Neutrophil (primary cell): ENCODE measurements around the gene NPHP4.

ENCODE experiments used
- H3K27ac ChIP-seq: fragments of 200-600 bp; sonication (generic); 2 replicates; pipeline ENCODE4 v1.5.1; 2016; ENCODE audit warnings: mild to moderate bottlenecking, moderate library complexity
- H3K27me3 ChIP-seq: fragments of 200-600 bp; sonication (generic); 2 replicates; pipeline ENCODE4 v1.6.0; 2016; ENCODE audit warnings: mild to moderate bottlenecking
- H3K36me3 ChIP-seq: fragments of 200-600 bp; sonication (generic); 2 replicates; pipeline ENCODE4 v1.5.1; 2017
- H3K4me1 ChIP-seq, 2 experiments: fragments of 200-600 bp in 1 of 2; sonication (generic) in 1 of 2; 1 replicate in 1 of 2; 2 replicates in 1 of 2; pipeline versions ENCODE4 v1.5.1 to v1.6.1; 2013 to 2016; ENCODE audit warnings: low read depth in 1 of 2, low read length in 1 of 2, mild to moderate bottlenecking in 1 of 2, moderate library complexity in 1 of 2; ENCODE audit not compliant: control insufficient read depth in 1 of 2, insufficient read depth in 1 of 2
- H3K4me3 ChIP-seq, 2 experiments: fragments of 200-600 bp in 1 of 2; sonication (generic) in 1 of 2; 1 replicate in 1 of 2; 2 replicates in 1 of 2; pipeline ENCODE4 v1.5.1; 2013 to 2016; ENCODE audit warnings: low read depth in 1 of 2, low read length in 1 of 2, mild to moderate bottlenecking in 1 of 2, moderate library complexity in 1 of 2
- H3K9me3 ChIP-seq: fragments of 200-600 bp; sonication (generic); 2 replicates; pipeline ENCODE4 v1.5.1; 2016
- TF ChIP-seq, protein P1 (sequence below): fragments of 200-600 bp; sonication (generic); IDR thresholded peaks from 2 replicates; pipeline ENCODE4 v1.5.1; 2016; ENCODE audit warnings: antibody characterized with exemption

Gene NPHP4

DNA sequence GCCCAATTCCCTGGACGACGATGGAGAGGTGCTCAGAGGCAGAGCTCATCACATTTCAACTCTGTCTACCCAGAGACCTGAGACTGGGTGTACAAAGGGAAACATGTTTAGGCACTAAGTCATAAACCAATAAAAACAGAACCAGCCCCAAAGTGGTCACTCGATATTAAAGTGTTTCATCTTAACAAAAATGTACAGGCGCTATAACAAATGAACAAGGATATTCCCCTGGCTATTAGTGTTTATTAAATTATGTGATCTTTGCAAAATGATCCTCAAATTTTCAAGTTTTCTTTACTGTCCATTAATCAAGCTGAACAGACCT, 43.6 kb downstream of the NPHP4 start:
- Histone ChIP-seq H3K4me1 (no peaks in the 10 kb centered on the region), H3K27me3 (no peaks in the 10 kb centered on the region), H3K27ac (no peak overlapping the region), H3K4me3 (no peak overlapping the region), H3K36me3 (peaks cover 19% of the 10 kb centered on the region), H3K9me3 (no peaks in the 10 kb centered on the region)
- TF ChIP-seq, protein P1, sequence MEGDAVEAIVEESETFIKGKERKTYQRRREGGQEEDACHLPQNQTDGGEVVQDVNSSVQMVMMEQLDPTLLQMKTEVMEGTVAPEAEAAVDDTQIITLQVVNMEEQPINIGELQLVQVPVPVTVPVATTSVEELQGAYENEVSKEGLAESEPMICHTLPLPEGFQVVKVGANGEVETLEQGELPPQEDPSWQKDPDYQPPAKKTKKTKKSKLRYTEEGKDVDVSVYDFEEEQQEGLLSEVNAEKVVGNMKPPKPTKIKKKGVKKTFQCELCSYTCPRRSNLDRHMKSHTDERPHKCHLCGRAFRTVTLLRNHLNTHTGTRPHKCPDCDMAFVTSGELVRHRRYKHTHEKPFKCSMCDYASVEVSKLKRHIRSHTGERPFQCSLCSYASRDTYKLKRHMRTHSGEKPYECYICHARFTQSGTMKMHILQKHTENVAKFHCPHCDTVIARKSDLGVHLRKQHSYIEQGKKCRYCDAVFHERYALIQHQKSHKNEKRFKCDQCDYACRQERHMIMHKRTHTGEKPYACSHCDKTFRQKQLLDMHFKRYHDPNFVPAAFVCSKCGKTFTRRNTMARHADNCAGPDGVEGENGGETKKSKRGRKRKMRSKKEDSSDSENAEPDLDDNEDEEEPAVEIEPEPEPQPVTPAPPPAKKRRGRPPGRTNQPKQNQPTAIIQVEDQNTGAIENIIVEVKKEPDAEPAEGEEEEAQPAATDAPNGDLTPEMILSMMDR: no peak

DNA sequence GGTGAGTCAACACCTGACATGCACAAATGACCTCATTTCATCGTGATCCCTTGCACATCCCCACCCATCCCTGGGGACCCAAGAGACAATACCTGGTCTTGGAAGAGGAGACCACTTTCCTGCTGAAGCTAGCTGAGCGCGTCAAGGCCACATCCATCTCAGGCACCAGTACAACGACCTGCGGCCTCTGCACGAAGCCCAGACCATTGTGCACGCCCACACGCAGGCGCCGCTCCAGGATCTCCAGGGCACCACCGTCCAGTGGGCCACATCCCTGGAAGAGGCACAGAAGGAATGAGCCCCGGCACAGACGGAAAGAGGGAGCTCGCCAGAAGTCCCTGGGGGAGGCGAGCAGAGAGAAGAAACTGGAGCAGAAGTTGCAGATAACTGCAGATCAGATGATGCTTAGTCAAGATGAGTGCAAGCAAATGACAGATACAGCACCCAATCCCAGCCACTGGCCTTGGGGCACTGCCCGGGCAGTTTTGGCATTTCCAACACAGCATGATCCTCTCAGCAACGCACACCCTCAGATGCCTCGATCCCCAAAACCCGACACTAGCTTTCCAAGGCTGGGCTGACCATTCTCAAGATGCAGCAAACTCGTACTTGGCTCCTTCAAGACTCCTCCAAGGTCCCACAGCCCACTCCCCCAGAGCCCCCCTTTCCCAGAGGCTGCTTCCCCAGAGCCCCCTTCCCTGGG, 44.1 kb downstream of the NPHP4 start:
- TF ChIP-seq, protein P1: no peak
- Histone ChIP-seq H3K36me3 (peaks cover 19% of the 10 kb centered on the region), H3K4me3 (no peak overlapping the region), H3K27me3 (no peaks in the 10 kb centered on the region), H3K27ac (no peak overlapping the region), H3K4me1 (no peaks in the 10 kb centered on the region), H3K9me3 (no peaks in the 10 kb centered on the region)

DNA sequence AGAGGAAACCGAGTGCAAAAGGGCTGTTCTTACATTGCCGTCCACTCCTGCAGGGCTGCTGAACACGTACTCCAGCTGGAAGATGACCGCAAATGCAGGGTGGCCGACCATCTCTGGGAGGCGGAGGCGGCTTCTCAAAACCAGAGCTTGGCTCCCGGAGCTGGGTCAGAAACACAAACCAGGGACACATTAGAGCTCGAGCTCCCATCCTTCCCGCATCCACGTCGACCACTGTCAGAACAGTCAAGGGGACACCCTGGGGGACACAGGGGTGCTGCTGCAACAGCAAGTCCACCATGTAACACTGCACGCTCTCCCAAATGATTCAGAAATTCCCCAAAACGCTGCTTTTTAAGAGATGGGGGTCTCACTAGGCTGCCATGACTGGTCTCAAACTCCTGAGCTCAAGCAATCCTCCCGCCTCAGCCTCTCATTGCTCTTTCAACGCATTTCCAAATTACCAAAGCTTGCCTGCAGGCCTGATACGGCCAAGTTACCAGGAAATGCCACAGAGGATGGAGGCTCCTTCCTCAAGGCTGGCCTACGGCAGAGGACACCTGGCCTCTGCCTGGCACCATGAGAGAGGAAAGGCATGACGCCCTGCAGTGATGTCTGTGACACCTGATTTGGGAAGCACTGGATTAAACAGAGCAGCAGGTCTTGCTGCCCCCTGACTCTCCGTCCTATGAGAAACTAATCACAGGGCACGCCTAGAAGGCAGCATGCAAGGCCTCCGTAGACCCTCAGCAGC, 45.0 kb downstream of the NPHP4 start:
- TF ChIP-seq, protein P1: no peak
- H3K36me3 ChIP-seq: peaks cover 19% of the 10 kb centered on the region
- no peaks in the 10 kb centered on the region for H3K4me1 ChIP-seq
- H3K4me3 ChIP-seq: no peak overlapping the region
- no peaks in the 10 kb centered on the region for H3K27me3 ChIP-seq
- no peak overlapping the region for H3K27ac ChIP-seq
- H3K9me3 ChIP-seq: no peaks in the 10 kb centered on the region

DNA sequence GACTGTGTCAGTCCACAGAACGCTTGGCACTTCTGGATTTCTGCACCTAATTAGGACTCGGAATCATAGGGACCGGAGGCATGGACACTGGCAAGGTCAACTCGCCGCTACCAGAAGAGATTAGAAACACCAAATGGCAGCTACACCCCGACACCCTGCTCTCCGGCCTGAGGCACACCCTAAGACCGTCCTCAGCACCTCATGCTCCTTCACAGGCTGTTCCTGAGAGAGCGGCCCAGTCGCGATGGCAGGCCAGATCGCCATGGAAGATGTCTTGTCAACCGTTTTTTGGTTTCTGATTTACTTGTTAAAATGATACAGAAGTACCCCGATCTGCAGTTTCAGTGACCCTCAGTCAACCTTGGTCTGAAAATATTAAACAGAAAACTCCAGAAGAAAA, 46.8 kb downstream of the NPHP4 start:
- Histone ChIP-seq H3K27ac (no peak overlapping the region), H3K4me1 (no peaks in the 10 kb centered on the region), H3K4me3 (no peak overlapping the region), H3K9me3 (no peaks in the 10 kb centered on the region), H3K36me3 (peaks cover 19% of the 10 kb centered on the region), H3K27me3 (no peaks in the 10 kb centered on the region)
- TF ChIP-seq, protein P1: no peak

DNA sequence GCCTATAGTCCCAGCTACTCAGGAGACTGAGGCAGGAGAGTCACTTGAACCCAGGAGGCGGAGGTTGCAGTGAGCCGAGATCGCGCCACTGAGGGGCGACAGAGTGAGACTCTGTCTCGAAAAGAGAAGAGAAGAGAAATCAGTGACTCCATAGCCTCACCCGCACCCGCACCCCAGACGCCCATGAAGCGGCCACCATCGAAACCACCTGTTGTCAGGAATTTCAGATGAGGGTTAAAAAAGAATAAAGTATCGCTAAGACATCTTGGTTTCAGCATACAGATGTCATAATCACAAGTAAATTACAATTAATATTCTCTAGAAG, 47.4 kb downstream of the NPHP4 start:
- no peaks in the 10 kb centered on the region for H3K9me3 ChIP-seq
- TF ChIP-seq, protein P1: no peak
- H3K4me3 ChIP-seq: no peak overlapping the region
- H3K36me3 ChIP-seq: peaks cover 19% of the 10 kb centered on the region
- H3K4me1 ChIP-seq: no peaks in the 10 kb centered on the region
- no peak overlapping the region for H3K27ac ChIP-seq
- H3K27me3 ChIP-seq: no peaks in the 10 kb centered on the region
